ENCODE measurements around the gene PSMD3.
"Not testable (repeated sequence)": the region's sequence is repeated elsewhere in the genome, so short reads cannot be mapped to it uniquely, and the experiment has no call there.

Gene PSMD3

DNA sequence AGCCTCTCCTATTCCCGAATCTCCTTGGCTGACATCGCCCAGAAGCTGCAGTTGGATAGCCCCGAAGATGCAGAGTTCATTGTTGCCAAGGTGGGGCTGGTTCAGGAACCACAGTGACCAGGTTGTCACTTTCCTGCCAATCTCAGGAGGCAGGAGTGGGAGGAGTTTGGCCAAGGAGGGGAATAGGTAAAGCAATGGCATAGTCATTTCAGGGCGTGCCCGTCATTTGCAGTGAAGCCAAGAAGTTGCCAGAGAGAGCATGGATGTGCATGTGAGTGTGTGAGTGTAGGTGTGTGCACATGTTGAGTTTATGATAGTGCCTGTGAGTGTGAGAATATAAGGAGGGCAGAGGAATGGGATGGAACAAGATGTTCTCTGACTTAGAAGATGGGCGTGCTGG, 14.8 kb downstream of the PSMD3 start:
- no peak for DNase-seq (ENCODE audit: low read depth in 4 of 4, low spot score in 1 of 4)

- DNase-seq (ENCODE audit: low read depth in 4 of 4, low spot score in 1 of 4): no peak
Observed at GRCh38 chr17:39996162-39996561, 15.6 kb downstream of the PSMD3 start.

DNA sequence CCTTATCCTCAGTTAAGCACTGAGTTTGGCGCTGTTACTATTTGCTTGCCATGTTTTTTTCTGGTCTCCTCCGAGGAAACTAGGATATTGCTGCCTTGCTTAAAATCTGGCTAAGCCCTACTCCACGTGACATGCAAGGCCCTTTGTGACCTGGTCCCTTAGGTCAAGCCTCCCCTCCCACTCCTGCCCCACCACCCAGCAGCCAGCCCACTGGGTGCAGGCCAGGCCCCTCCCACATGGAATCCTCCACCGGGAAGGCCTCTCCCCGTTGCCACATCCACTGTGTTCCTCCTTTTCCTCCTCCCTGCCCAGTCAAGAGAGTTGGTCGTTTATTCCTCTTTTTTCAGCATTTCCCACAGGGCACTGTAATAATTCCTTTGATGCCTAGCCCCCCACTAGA, 16.2 kb downstream of the PSMD3 start:
- no peak for DNase-seq (ENCODE audit: low read depth in 4 of 4, low spot score in 1 of 4)

DNA sequence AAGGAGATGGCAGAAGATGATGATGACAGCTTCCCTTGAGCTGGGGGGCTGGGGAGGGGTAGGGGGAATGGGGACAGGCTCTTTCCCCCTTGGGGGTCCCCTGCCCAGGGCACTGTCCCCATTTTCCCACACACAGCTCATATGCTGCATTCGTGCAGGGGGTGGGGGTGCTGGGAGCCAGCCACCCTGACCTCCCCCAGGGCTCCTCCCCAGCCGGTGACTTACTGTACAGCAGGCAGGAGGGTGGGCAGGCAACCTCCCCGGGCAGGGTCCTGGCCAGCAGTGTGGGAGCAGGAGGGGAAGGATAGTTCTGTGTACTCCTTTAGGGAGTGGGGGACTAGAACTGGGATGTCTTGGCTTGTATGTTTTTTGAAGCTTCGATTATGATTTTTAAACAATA, 16.9 kb downstream of the PSMD3 start:
- DNase-seq (ENCODE audit: low read depth in 4 of 4, low spot score in 1 of 4): no peak

GRCh38 chr17:39999067-39999466, 18.5 kb downstream of the PSMD3 start:
- no peak for DNase-seq (ENCODE audit: low read depth in 4 of 4, low spot score in 1 of 4)

GRCh38 chr17:40000161-40000560, 19.6 kb downstream of the PSMD3 start:
- no peak for DNase-seq (ENCODE audit: low read depth in 4 of 4, low spot score in 1 of 4)

- not testable (repeated sequence) for DNase-seq (ENCODE audit: low read depth in 4 of 4, low spot score in 1 of 4)
Observed at GRCh38 chr17:40001335-40001734, 20.7 kb downstream of the PSMD3 start.

DNA sequence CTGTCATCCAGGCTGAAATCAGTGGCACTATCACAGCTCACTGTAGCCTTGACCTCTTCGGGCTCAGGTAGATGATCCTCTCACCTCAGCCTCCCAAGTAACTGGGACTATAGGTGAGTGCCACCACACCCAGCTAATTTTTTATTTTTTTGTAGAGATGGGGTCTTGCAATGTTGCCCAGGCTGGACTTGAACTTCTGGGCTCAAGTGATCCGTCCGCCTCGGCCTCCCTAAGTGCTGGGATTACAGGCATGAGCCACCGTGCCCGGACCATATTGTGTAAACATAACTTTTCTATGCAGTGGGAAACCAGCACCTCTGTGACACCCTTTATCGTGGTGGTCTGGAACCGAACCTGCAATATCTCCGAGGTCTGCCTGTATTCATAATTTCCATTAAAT, 23.5 kb downstream of the PSMD3 start:
- DNase-seq (ENCODE audit: low read depth in 4 of 4, low spot score in 1 of 4): no peak

- no peak for DNase-seq (ENCODE audit: low read depth in 4 of 4, low spot score in 1 of 4)
Observed at GRCh38 chr17:40004712-40005111, 24.1 kb downstream of the PSMD3 start.

GRCh38 chr17:40005520-40005919, 24.9 kb downstream of the PSMD3 start:
- no peak for DNase-seq (ENCODE audit: low read depth in 4 of 4, low spot score in 1 of 4)

DNA sequence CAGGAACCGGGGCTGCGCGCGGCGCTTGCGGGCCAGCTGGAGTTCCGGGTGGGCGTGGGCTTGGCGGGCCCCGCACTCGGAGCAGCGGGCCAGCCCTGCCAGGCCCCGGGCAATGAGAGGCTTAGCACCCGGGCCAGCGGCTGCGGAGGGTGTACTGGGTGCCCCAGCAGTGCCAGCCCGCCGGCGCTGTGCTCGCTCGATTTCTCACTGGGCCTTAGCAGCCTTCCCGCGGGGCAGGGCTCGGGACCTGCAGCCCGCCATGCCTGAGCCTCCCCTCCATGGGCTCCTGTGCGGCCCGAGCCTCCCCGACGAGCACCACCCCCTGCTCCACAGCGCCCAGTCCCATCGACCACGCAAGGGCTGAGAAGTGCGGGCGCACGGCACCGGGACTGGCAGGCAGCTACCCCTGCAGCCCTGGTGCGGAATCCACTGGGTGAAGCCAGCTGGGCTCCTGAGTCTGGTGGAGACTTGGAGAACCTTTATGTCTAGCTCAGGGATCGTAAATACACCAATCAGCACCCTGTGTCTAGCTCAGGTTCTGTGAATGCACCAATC, 30.4 kb downstream of the PSMD3 start:
- not testable (repeated sequence) for DNase-seq (ENCODE audit: low read depth in 4 of 4, low spot score in 1 of 4)

- DNase-seq (ENCODE audit: low read depth in 4 of 4, low spot score in 1 of 4): not testable (repeated sequence)
Observed at GRCh38 chr17:40012017-40012647, 31.5 kb downstream of the PSMD3 start.

DNA sequence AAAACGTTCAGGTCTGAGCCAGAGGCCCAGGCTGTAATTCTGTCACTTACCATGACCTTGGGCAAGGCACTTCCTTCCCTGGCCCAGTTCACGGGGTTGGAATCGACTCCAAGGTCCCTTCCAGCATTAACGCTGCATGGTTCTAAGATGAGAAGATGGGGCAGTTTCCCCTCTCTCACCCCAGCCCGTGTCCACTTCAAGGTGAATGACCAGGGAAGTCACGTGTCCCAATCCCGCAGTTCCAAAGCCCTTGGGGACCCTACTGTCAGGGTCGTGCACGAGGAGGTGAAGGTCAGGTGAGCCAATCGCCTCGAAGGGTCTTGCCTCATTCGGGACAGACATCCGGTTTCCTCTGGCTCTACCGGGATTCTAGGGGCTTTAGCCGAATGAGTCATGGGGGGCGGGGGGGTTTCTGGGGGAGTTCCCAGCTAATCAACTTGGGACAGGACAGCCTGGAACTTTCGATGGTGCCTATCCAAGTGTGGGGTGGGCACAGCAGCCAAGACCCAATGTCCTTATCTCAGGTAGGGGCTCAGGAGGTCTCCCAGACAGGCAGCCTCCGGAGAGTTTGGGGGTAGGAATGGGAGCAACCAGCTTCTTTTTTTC, 33.9 kb downstream of the PSMD3 start:
- no peak for DNase-seq (ENCODE audit: low read depth in 4 of 4, low spot score in 1 of 4)

GRCh38 chr17:40015005-40015997, 34.7 kb downstream of the PSMD3 start, which contains the start of gene CSF3:
TSS of gene CSF3 (plus strand) at chr17:40015440. CDS start at chr17:40015475, 35 bp downstream.
- DNase-seq (ENCODE audit: low read depth in 4 of 4, low spot score in 1 of 4): no peak

- no peak for DNase-seq (ENCODE audit: low read depth in 4 of 4, low spot score in 1 of 4)
Observed at GRCh38 chr17:40015998-40016985, 35.7 kb downstream of the PSMD3 start.

DNA sequence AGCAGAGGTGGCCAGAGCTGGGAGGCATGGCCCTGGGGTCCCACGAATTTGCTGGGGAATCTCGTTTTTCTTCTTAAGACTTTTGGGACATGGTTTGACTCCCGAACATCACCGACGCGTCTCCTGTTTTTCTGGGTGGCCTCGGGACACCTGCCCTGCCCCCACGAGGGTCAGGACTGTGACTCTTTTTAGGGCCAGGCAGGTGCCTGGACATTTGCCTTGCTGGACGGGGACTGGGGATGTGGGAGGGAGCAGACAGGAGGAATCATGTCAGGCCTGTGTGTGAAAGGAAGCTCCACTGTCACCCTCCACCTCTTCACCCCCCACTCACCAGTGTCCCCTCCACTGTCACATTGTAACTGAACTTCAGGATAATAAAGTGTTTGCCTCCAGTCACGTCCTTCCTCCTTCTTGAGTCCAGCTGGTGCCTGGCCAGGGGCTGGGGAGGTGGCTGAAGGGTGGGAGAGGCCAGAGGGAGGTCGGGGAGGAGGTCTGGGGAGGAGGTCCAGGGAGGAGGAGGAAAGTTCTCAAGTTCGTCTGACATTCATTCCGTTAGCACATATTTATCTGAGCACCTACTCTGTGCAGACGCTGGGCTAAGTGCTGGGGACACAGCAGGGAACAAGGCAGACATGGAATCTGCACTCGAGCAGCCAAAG, 36.9 kb downstream of the PSMD3 start:
- no peak for DNase-seq (ENCODE audit: low read depth in 4 of 4, low spot score in 1 of 4)

- DNase-seq (ENCODE audit: low read depth in 4 of 4, low spot score in 1 of 4): no peak
Observed at GRCh38 chr17:40018211-40019121, 37.9 kb downstream of the PSMD3 start.

GRCh38 chr17:40019140-40019991, 38.8 kb downstream of the PSMD3 start:
- no peak for DNase-seq (ENCODE audit: low read depth in 4 of 4, low spot score in 1 of 4)
